ENCODE data around the gene PAOX.
"Not testable (repeated sequence)": the region's sequence is repeated elsewhere in the genome, so short reads cannot be mapped to it uniquely, and the experiment has no call there.

Gene PAOX

GRCh38 chr10:133411523-133412380, 32.7 kb downstream of the PAOX start:
- DNase-seq, result no peak

GRCh38 chr10:133412381-133412711, 33.3 kb downstream of the PAOX start:
- no peak for DNase-seq

GRCh38 chr10:133414401-133414800, 35.3 kb downstream of the PAOX start:
- not testable (repeated sequence) for DNase-seq

- no peak for DNase-seq
Measured at GRCh38 chr10:133415752-133416151, 36.7 kb downstream of the PAOX start.

GRCh38 chr10:133418289-133418993, 39.4 kb downstream of the PAOX start:
- DNase-seq, result no peak

- no peak for DNase-seq
Measured at GRCh38 chr10:133419211-133419950, 40.3 kb downstream of the PAOX start.

GRCh38 chr10:133420028-133420427, 41.0 kb downstream of the PAOX start:
- no peak for DNase-seq

- no peak for DNase-seq
Measured at GRCh38 chr10:133420579-133420978, 41.5 kb downstream of the PAOX start.

- DNase-seq, result no peak
Measured at GRCh38 chr10:133421336-133422222, 42.5 kb downstream of the PAOX start.

- no peak for DNase-seq
Measured at GRCh38 chr10:133422223-133422806, 43.3 kb downstream of the PAOX start.

GRCh38 chr10:133422807-133423771, 44.0 kb downstream of the PAOX start:
- DNase-seq, result no peak

- not testable (repeated sequence) for DNase-seq
Measured at GRCh38 chr10:133424102-133424501, 45.0 kb downstream of the PAOX start.

GRCh38 chr10:133424601-133425000, 45.5 kb downstream of the PAOX start, which contains the start of gene SPRN:
Gene SPRN (minus strand): TSS chr10:133424625. CDS start chr10:133423681, 944 bp downstream.
- not testable (repeated sequence) for DNase-seq

- not testable (repeated sequence) for DNase-seq
Measured at GRCh38 chr10:133429571-133429970, 50.5 kb downstream of the PAOX start.

- not testable (repeated sequence) for DNase-seq
Measured at GRCh38 chr10:133431888-133432613, 53.0 kb downstream of the PAOX start.

- not testable (repeated sequence) for DNase-seq
Measured at GRCh38 chr10:133432789-133433188, 53.7 kb downstream of the PAOX start.

- no peak for DNase-seq
Measured at GRCh38 chr10:133438711-133439273, 59.7 kb downstream of the PAOX start.

- DNase-seq, result no peak
Measured at GRCh38 chr10:133439517-133440461, 60.7 kb downstream of the PAOX start.
